Activated CD4-positive, alpha-beta T cell treated with anti-CD3 and anti-CD28 coated beads, Interleukin-10, Interleukin-2, amounts not matched to agents 100 ng/mL and 50 ng/mL, durations not matched to agents 16 hours and 8 hours (primary cell): ENCODE measurements around the gene TMEM150C.
"Not testable (repeated sequence)": the region's sequence is repeated elsewhere in the genome, so short reads cannot be mapped to it uniquely, and the experiment has no call there.

ENCODE experiments used
- DNase-seq: peaks from one replicate; pipeline ENCODE4 v3.0.0-alpha.2; 2020

Gene TMEM150C

DNA sequence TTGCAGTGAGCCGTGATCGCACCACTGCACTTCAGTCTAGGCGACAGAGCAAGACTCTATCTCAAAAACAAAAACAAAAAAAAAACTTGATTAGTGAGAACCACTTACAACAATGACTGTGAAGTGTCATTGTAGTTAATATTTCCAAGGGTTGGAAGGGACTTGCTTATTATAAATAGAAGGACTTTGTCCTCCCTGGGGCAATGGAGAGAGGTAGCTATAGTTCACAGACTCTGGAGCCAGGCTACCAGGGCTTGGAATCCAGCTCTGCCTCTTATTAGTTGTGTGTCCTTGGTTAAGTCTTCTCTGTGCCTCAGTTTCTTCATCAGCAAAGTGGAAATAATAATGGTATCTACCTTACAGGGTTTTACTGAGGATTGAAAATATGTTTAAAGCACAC, 51.6 kb downstream of the TMEM150C start:
- DNase-seq: no peak

DNA sequence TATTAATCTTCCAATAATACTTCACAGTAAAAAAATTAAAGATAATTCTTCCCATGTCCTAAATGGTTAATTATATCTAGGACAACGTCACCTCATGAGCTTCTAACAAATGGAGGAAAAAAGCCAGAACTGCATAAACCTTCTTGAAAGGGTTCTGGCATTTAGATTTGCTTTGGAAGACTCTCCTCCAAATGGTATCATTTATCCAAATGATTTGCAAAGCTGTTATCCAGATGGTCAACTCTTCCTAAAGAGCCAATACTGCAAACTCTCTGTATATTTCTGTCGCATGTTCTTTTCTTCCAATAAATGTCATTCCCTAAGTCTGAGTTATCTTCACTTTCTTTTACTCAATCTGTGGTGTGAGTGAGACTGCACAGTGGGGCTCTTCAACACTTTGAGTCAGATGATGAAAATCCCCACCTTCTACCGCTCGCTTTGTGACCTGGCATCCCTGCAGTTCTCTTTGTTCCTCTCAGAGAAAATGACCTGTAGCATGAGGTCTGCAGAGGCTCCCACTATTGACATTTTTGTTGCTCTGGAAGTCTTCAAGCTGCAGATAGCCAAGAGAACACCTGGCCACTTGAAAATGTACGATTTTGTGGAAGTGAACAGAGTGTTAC, 52.9 kb downstream of the TMEM150C start:
- no peak for DNase-seq

DNA sequence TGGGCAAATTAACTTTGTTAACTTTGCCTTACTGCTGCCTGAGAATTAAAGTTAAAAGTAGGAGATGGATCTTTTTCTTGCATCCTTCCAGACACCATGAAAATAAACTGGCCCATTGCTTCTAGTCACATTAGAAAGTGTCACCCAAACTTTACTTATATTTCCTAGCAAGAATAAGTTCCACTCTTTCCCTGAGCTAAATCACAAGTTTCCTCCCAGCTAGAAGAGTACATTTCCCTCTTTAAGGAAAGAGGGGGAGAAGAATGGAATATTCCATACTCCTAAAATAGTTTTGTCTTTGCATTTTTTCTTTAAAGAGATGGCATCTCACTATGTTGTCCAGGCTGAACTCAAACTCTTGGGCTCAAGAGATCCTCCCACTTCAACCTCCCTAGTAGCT, 53.8 kb downstream of the TMEM150C start:
- DNase-seq: no peak

DNA sequence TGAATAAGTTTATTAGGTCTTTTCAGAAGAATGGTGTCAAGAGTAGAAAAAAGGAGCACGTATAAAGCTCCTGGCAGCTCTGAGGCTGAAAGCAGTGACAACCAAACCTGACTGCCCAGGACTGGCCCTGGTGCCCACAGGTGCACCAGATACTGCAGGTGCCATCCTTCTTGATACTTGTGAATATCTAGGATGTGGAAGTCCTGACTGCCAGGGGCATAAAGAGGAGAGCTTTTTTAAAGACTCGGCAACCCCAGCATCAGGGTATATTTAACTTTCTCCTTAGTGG, 60.7 kb downstream of the TMEM150C start:
- no peak for DNase-seq

DNA sequence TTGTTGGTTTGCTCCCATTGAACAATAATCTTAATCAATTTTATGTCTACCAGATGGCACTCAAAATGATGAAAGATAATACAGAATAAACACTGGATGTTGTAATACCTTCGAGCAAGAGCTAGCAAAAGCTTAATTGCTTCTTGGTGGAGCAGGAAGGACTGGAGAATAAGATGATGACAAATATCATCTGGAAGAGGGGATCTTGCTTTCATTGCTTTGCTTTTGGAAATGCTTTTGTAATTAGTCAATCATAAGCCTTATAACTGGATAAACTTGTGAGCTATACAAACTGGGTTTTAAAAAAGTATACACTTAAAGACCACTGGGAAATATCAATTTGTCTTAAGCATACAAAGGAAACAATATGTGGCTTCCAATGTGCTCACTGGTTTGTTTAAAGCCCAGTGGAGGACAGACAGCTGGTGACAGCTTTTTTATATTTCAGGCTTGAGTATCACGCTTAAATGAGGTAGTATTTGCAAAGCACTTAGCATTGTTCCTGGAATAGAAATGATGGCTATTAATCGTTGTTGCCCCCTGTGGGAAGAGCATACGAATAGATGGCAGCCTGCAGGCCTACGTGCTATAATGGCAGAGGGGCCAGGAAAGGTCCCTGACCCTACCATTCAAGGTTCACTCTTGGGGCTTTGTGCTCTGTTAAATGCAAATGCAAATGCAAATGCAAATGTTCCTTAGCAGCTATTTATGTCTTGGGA, 61.2 kb downstream of the TMEM150C start:
- DNase-seq: no peak

DNA sequence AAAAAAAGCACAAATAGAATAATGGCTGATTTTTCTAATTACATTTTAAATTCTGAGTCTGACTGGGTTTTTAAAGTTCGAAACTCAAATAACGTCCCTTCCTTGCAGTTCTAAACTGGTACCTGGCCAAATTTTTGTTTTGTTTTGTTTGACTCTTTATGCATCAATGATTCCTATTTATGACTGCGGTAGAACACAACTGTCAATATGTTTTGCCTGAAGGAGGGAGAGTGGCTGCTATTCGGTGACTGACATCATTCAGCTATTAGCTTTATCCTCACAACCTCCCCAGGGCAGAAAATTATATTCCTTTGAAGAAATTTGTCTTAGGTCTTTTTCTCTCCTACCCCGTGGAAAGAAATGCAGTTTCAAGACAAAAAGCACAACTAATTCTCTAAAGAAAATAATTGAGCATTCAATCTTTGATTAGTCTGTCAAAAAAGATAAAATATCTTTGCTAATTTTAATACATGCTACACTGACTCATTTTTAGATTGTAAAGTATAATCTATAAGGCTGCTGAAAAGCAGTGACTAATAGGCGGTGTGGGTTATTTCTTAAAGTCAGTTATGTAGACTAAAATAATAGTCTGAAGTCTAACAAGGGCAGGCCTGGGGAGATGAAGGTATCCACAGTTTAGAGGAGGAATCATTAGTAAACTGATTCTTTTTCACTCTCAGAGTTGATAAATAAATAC, 61.9 kb downstream of the TMEM150C start:
- no peak for DNase-seq

DNA sequence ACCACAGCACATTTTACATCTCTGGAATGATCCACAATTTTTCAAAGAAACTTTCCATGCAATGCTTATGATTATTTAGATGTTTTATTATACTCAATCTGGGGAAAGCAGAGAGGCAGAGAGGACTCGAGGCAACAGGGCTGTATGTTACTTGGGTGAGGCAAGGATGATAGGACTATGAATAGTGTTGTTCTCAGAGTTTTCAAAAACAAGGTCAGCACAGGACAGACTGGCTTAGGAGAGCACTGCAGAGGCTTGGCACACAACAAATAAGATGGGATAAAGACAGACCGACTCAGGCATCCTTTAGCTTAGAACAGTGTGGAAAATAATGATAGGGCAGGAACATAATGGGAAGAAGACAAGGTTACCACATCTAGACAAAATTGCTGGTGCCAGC, 65.4 kb downstream of the TMEM150C start:
- DNase-seq: no peak

DNA sequence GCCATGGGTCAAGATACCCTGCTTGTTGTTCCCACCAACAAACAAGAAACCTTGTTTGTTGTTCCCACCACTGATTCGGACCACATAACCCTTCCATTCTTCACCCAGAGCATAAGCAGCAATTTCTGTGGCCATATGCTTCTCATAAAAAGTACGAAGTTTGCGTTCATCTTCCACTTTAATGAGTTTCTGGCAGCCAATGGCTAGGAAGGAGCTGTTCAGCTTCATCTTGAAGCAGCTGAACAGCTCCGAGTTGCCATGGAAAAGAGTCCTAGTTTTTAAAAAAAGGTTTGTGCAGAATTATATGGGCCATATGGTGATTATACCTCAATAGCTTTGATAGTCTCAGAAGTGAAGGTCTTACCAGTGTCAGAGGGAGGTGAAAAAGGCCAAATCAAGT, 66.1 kb downstream of the TMEM150C start:
- DNase-seq: no peak

DNA sequence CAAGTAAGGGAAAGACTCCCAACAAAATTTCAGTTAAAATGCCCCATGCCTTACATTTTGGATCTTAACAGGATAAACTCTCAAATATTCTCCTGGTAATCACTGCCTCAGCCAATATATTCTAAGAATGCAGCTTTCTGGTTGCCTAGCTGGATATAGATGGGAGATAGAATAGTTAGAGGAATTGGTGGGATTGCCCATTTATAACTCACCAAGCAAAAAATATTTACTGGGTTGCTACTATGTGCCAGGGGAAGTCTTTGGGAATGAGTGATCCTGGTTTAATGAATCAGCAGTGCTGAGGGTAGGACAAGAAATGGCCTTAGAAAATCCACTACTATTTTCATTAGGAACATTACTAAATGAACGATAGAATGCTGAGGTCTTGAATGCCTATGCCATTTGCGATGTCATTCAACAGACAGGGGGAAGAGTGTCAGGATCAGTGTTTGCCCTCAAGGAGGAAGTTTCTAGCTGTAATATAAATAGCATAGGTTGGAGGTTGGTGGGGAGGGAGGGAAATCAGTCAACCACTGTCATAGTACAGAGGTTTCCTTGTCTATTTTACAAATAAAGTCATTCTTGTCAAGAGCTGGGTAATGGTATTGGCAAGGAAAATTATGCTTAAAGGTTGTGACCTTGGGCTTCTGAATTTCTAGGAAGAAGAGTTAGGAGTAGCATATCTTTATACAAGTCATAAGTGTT, 67.9 kb downstream of the TMEM150C start:
- DNase-seq: no peak

DNA sequence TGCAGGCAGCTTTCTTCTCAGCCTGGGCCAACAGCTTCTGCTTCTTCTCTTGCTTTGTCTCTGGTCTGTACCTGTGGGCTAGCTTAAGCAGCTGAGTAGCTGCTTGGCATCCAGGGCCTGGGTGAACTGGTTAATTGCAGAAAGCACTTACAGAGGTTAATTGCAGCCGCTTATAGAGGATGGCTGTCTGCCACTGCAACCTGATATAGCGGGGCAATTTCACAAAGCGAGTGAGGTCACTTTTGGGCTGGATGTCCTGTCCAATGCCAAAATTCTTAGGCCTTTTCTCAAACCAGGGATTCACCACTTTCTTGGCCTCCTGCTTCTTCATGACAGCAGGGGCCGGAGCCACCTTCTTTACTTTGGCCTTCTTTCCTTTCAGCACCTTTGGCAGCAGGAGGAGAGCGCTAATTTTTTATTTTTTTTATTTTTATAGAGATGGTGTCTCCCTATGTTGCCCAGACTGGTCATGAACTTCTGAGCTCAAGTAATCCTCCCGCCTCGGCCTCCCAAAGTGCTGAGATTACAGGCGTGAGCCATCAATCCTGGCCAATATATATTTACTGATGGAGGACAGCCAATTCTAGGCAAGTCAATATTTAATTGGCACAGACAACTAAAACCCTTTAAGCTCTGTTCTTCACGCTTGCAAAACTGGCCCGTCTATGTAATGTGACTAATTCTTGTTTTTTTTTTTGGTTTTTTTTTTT, 70.4 kb downstream of the TMEM150C start:
- no peak for DNase-seq

DNA sequence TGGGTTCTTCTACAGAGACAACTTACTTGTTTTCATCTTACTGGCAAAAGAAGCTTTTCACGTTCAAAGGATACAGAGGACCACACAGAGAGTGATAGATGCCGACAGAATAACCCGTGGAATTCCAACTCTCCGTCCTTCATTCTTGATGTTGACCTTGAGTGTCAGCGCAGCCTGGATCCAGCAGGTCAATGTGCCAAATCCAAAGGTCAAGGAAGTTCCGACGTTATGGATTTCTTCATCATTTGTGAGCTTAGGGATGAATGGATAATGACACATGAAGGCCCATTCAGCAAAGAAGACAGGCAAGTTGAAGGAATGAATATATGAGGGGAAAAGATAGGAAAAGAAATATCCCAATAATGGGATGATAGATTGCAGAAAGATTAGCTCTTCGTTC, 71.8 kb downstream of the TMEM150C start:
- DNase-seq: no peak

DNA sequence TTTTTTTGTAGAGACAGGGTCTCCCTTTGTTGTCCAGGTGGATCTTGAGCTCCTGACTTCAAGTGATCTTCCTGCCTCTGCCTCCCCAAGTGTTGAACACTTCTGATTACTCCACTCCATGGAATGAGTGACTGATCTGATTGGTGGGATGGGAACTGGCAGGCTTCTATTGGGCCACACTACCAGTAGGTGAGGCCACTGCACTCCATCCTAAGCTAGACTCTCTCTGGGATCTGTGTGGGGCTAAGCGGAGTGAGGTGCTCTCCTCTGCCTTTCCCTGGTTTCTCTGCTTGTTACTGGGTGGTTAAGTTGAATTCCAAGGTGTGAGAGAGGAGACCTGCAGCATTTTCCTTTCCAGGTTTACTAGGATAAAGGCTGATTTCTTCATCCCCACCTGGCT, 72.7 kb downstream of the TMEM150C start:
- DNase-seq: no peak

DNA sequence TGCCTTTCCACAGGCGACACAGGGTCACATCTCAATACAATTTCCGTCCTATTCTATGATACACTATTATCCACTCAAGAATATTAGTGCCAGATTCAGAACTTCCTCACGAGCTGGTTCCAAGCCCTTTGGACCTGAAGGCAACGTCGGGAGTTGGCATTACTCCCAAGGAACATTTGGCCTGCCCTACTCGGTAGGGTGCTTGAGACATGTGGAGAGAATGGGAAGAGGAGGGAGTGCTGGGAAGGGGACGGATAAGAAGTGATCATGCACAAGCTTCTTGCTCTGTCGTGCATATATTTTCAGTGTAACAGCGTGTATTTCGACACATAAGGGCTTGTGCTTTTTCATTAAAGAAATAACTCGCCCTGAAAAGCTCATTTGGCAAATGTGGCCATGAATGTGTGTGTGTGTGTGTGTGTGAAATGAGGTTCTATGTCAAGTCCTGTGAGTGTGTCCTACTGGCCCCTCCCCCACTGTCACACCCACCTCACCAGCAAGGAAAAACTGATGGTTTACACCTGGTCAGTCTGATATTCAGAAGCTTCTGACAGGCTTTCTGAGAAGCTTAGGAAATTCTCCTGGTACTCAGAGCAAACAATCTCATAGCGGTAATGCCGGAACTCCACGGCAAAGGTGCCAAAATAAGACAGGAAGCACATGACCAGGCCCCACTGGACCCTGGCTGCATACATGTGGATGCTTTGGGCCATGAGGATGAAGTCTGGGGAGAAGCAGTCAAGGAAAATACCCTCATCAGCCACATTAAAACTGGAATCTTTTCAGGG, 76.6 kb downstream of the TMEM150C start:
- DNase-seq: no peak

DNA sequence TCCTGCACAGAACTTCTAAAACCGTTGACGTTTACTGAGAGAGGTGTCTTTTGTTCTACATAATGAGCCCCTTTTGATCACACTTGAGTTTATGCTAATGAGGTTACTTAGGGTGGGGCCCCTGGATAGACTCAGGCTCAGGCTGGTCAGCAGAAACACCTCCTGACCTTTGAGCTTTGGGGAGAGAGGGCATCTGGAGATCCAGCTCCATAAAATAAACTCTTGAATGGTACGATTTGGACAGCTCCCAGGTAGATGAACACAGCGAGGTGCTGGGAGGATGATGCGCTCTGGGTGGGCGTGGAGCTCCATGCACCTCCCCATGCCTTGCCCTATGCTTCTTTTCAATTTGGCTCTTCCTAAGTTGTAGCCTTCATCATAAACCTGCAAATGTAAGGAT, 79.4 kb downstream of the TMEM150C start:
- no peak for DNase-seq

DNA sequence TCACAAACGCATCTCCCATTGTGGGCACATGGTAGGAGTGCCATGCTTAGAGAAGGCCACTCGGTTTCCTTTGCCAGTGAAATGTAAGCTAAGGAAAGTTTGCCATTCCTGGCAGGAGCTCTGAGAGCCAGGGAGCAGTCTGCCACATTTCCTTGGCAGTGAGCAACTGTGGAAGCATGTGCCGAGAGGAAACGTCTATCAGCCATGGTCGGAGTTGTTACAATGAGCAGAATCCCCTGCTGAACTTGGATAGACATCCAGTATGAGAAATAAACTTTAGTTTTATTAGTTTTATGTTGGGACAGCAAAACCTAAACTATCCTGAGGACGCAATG, 80.3 kb downstream of the TMEM150C start:
- DNase-seq: no peak

DNA sequence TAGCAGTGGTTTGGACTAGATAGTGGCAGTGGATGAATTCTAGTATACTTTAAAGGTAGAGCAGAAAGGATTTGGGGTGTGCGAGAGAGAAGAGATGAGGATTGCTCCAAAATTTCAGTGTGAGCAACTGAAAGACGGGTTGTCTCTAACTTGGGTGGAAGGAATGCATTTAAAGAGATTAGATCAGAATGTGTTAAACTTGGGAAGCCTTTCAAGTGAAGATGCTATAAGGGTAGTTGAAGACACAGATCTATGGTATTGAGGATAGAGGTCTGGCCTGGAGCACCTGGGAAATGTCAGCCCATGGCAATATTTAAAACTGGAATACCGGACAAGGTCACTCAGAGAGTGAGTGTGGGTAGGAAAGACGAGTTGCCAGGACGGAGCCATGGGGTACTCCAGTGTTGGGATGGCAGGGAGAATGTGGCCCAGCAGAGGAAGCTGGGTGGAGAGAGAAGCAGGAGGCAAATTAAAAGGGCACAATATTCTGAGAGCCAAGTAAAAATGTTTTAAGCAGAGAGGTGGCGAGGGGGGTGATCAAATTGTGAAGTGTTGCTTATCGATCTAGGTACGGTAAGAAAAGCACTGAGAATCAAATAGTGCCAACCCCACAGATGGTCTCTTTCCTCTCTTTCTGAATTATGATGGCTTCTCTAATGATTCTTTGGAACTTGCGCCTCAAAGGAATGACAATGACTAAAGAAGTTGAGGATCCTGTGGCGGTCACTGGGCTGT, 80.8 kb downstream of the TMEM150C start:
- DNase-seq: no peak

DNA sequence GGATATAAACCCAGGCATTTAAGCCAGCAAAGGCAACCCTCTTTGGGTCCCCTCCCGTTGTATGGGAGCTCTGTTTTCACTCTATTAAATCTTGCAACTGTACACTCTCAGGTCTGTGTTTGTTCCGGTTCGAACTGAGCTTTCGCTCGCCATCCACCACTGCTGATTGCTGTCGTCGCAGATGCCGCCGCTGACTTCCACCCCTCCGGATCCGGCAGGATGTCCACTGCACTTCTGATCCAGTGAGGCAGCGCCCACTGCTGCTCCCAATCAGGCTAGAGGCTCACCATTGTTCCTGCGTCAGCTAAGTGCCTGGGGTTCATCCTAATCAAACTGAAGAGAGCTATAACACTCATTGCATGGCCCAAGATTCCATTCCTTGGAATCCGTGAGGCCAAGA, 82.2 kb downstream of the TMEM150C start:
- DNase-seq: no peak

DNA sequence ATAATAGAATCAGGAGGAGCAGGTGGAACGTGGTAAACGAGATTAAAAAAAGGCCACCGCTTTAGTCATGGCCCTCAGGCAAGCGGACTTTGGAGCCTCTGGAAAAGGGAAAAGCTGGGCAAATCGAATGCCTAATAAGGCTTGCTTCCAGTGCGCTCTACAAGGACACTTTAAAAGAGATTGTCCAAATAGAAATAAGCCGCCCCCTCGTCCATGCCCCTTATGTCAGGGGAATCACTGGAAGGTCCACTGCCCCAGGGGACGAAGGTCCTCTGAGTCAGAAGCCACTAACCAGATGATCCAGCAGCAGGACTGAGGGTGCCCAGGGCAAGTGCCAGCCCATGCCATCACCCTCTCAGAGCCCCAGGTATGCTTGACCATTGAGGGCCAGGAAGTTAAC, 84.3 kb downstream of the TMEM150C start:
- not testable (repeated sequence) for DNase-seq

DNA sequence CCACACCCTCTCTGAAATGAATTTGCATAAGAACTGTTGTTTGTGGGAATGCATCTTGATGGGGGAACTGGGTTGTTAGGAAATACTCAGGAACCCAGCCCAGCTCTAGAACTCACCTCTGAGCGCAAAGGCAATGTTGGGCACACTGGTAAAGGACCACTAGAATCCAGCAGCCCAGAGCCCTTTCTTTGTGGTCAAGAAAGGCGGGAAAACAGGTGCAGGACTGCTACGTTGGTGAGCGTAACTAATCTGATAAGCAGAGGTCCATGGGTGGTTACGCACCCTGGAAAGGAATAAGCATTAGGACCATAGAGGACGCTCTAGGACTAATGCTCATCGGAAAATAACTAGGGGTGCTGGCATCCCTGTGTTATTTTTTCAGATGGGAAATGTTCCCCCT, 85.9 kb downstream of the TMEM150C start:
- not testable (repeated sequence) for DNase-seq

DNA sequence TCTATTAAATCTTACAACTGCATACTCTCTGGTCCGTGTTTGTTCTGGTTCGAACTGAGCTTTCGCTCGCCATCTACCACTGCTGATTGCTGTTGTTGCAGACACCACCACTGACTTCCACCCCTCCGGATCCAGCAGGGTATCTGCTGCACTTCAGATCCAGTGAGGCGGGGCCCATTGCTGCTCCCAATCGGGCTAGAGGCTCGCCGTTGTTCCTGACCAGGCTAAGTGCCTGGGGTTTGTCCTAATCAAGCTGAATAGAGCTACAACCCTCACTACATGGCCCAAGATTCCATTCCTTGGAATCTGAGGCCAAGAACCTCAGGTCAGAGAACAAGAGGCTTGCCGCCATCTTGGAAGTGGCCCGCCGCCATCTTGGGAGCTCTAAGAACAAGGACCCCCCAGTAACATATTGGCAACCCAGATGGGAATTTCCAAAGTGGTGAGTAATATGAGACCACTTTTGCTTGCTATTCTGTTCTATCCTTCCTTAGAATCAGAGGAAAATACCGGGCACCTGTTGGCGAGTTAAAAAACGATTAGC, 88.1 kb downstream of the TMEM150C start:
- no peak for DNase-seq

DNA sequence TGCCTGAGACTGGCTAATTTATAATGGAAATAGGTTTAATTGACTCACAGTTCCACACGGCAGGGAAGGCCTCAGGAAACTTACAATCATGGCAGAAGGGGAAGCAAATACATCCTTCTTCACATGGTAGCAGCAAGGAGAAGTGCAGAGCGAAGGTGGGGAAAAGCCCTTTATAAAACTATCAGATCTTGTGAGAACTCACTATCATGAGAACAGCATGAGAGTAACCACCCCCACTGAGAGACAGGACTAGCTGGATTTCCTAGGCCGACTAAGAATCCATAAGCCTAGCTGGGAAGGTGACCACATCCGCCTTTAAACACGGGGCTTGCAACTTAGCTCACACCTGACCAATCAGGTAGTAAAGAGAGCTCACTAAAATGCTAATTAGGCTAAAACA, 88.7 kb downstream of the TMEM150C start:
- not testable (repeated sequence) for DNase-seq
